ENCODE data around the gene MYO5A.
"Not testable (repeated sequence)": the region's sequence is repeated elsewhere in the genome, so short reads cannot be mapped to it uniquely, and the experiment has no call there.

Gene MYO5A

GRCh38 chr15:52565417-52566358 is 37.0 kb upstream of the MYO5A start:
- not testable (repeated sequence) for DNase-seq (ENCODE audit: insufficient read length, low spot score); FAIRE-seq
- peak; percentile 99 for TF ChIP-seq SPI1 (IDR thresholded peaks at IDR 0.05; ENCODE audit: low read depth, low read length)

DNA sequence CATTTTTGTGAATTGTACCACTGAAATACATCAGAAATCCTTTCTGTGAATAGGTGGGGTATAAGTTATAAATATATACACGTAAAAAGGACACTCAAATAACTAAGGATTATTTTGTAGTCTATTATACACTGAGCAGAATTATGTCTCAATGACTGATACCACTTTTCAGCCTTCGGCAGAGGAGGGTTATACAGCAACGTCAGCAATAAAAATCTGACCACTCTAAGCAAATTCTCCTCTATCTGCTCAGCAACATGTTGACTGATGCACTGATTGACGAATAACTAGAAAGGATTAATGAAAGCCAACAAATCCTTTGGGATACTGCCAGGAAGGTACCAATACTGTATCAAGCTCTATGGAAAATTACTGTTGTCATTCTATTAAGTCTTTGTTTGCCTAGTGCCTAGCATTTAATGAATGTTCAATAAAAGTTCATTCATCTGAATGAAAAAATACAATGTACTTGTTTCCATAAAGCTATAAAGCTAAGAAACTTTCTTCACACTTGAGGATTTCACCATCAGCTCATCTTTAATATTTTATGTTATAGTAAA is 34.9 kb upstream of the MYO5A start:
- FAIRE-seq = no peak

GRCh38 chr15:52559575-52559974 is 30.9 kb upstream of the MYO5A start:
- FAIRE-seq = no peak
- TF ChIP-seq TAF1 (IDR thresholded peaks at IDR 0.05; ENCODE audit: low read depth, low read length) (no peak), SPI1 (IDR thresholded peaks at IDR 0.05; ENCODE audit: low read depth, low read length) (no peak), POU2F2 (IDR thresholded peaks at IDR 0.05; ENCODE audit: low read depth, low read length) (no peak), POLR2AphosphoS5 (IDR thresholded peaks at IDR 0.05; ENCODE audit: low read depth, low read length) (no peak)
- no peak for DNase-seq (ENCODE audit: insufficient read length, low spot score)

More for the DNA sequence above, 34.9 kb upstream of the MYO5A start:
- TF ChIP-seq SPI1 (IDR thresholded peaks at IDR 0.05; ENCODE audit: low read depth, low read length) = no peak
- TF ChIP-seq PAX5 (IDR thresholded peaks at IDR 0.05; ENCODE audit: insufficient read depth, low read length, severe bottlenecking) = no peak
- TF ChIP-seq POLR2A (IDR thresholded peaks at IDR 0.05; ENCODE audit: low read depth, low read length) = no peak
- TF ChIP-seq TAF1 (IDR thresholded peaks at IDR 0.05; ENCODE audit: low read depth, low read length) = no peak
- no peak for TF ChIP-seq POU2F2 (IDR thresholded peaks at IDR 0.05; ENCODE audit: low read depth, low read length)
- no peak for TF ChIP-seq POLR2AphosphoS5 (IDR thresholded peaks at IDR 0.05; ENCODE audit: low read depth, low read length)
- no peak for DNase-seq (ENCODE audit: insufficient read length, low spot score)

DNA sequence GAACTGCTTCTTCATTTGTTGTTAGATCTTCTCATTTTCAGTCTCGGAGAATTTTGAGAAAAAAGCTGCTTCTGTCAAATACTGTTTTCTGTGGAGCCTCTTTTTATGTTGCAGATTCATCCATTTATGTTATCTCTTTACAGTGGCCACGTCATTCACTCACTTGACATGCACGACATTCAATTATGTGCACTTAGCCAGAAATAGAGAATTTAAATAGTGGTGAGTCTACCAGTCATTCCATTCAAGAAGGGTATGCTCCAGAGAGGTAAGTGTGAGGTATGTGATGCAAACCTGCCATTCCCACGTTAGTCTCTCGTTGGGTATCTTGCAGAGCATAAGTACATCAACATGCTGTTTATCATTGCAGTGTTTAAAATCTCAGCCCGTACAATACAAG is 30.3 kb upstream of the MYO5A start:
- no peak for TF ChIP-seq POU2F2 (IDR thresholded peaks at IDR 0.05; ENCODE audit: low read depth, low read length)
- no peak for TF ChIP-seq TAF1 (IDR thresholded peaks at IDR 0.05; ENCODE audit: low read depth, low read length)
- no peak for TF ChIP-seq SPI1 (IDR thresholded peaks at IDR 0.05; ENCODE audit: low read depth, low read length)
- no peak for TF ChIP-seq POLR2AphosphoS5 (IDR thresholded peaks at IDR 0.05; ENCODE audit: low read depth, low read length)
- no peak for TF ChIP-seq POLR2A (IDR thresholded peaks at IDR 0.05; ENCODE audit: low read depth, low read length)
- no peak for TF ChIP-seq PAX5 (IDR thresholded peaks at IDR 0.05; ENCODE audit: insufficient read depth, low read length, severe bottlenecking)
- FAIRE-seq = no peak

DNA sequence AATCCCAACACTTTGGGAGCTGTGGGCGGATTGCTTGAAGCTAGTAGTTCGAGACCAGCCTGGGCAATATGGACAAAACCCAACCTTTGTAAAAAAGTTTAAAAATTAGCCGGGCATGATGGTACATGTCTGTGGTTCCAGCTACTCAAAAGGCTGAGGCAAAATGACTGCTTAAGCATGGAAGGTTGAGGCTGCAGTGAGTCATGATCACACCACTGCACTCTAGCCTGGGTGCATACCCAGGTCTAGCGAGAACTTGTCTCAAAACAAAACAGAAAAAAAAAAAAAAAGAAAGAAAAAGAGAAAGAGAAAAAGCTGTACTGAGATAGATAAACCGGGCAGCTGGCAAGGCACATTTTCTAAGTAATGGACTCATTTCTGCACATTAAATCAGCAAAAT is 29.5 kb upstream of the MYO5A start:
- DNase-seq (ENCODE audit: insufficient read length, low spot score) = no peak
- peak; percentile 80 for FAIRE-seq

More for the DNA sequence above, 30.3 kb upstream of the MYO5A start:
- no peak for DNase-seq (ENCODE audit: insufficient read length, low spot score)

GRCh38 chr15:52557274-52557641 is 28.6 kb upstream of the MYO5A start:
- TF ChIP-seq POLR2A (IDR thresholded peaks at IDR 0.05; ENCODE audit: low read depth, low read length) = no peak
- no peak for TF ChIP-seq POU2F2 (IDR thresholded peaks at IDR 0.05; ENCODE audit: low read depth, low read length)
- no peak for TF ChIP-seq POLR2AphosphoS5 (IDR thresholded peaks at IDR 0.05; ENCODE audit: low read depth, low read length)
- no peak for TF ChIP-seq PAX5 (IDR thresholded peaks at IDR 0.05; ENCODE audit: insufficient read depth, low read length, severe bottlenecking)
- TF ChIP-seq SPI1 (IDR thresholded peaks at IDR 0.05; ENCODE audit: low read depth, low read length) = no peak
- TF ChIP-seq TAF1 (IDR thresholded peaks at IDR 0.05; ENCODE audit: low read depth, low read length) = no peak
- DNase-seq (ENCODE audit: insufficient read length, low spot score) = no peak
- FAIRE-seq = no peak

More for the DNA sequence above, 29.5 kb upstream of the MYO5A start:
- TF ChIP-seq POLR2AphosphoS5 (IDR thresholded peaks at IDR 0.05; ENCODE audit: low read depth, low read length) (no peak), POLR2A (IDR thresholded peaks at IDR 0.05; ENCODE audit: low read depth, low read length) (no peak), SPI1 (IDR thresholded peaks at IDR 0.05; ENCODE audit: low read depth, low read length) (no peak), TAF1 (IDR thresholded peaks at IDR 0.05; ENCODE audit: low read depth, low read length) (no peak), PAX5 (IDR thresholded peaks at IDR 0.05; ENCODE audit: insufficient read depth, low read length, severe bottlenecking) (no peak), POU2F2 (IDR thresholded peaks at IDR 0.05; ENCODE audit: low read depth, low read length) (no peak)

GRCh38 chr15:52556524-52557273 is 28.0 kb upstream of the MYO5A start:
- no peak for DNase-seq (ENCODE audit: insufficient read length, low spot score)
- TF ChIP-seq SPI1 (IDR thresholded peaks at IDR 0.05; ENCODE audit: low read depth, low read length) = no peak
- no peak for TF ChIP-seq PAX5 (IDR thresholded peaks at IDR 0.05; ENCODE audit: insufficient read depth, low read length, severe bottlenecking)
- no peak for TF ChIP-seq TAF1 (IDR thresholded peaks at IDR 0.05; ENCODE audit: low read depth, low read length)
- no peak for TF ChIP-seq POU2F2 (IDR thresholded peaks at IDR 0.05; ENCODE audit: low read depth, low read length)
- no peak for TF ChIP-seq POLR2AphosphoS5 (IDR thresholded peaks at IDR 0.05; ENCODE audit: low read depth, low read length)
- no peak for TF ChIP-seq POLR2A (IDR thresholded peaks at IDR 0.05; ENCODE audit: low read depth, low read length)
- no peak for FAIRE-seq

GRCh38 chr15:52552303-52552702 is 23.6 kb upstream of the MYO5A start:
- DNase-seq (ENCODE audit: insufficient read length, low spot score) (no peak), FAIRE-seq (no peak)
- TF ChIP-seq POLR2AphosphoS5 (IDR thresholded peaks at IDR 0.05; ENCODE audit: low read depth, low read length) (no peak), TAF1 (IDR thresholded peaks at IDR 0.05; ENCODE audit: low read depth, low read length) (no peak), SPI1 (IDR thresholded peaks at IDR 0.05; ENCODE audit: low read depth, low read length) (no peak), POU2F2 (IDR thresholded peaks at IDR 0.05; ENCODE audit: low read depth, low read length) (no peak), PAX5 (IDR thresholded peaks at IDR 0.05; ENCODE audit: insufficient read depth, low read length, severe bottlenecking) (no peak), POLR2A (IDR thresholded peaks at IDR 0.05; ENCODE audit: low read depth, low read length) (no peak)

DNA sequence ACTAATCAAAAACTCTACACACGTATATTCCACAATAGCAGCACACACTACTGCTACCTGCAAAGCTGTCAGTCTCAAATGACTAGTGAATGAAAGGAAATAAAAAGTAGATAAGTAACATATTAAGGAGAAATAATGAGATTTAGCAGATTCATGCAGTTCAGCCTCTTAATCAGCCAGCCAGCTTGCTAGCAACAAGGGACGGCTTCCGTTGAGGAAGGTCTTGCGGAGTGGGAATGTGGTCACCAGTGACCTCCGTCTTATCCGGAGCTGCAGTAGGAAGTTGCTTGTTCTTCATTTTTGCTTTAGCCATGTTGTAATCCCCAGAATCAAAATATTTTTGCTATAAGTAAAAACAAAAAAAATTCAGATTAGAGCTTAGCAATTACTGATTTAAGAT is 23.1 kb upstream of the MYO5A start:
- DNase-seq (ENCODE audit: insufficient read length, low spot score) = no peak
- TF ChIP-seq TAF1 (IDR thresholded peaks at IDR 0.05; ENCODE audit: low read depth, low read length) (no peak), SPI1 (IDR thresholded peaks at IDR 0.05; ENCODE audit: low read depth, low read length) (no peak), PAX5 (IDR thresholded peaks at IDR 0.05; ENCODE audit: insufficient read depth, low read length, severe bottlenecking) (no peak), POU2F2 (IDR thresholded peaks at IDR 0.05; ENCODE audit: low read depth, low read length) (no peak), POLR2A (IDR thresholded peaks at IDR 0.05; ENCODE audit: low read depth, low read length) (no peak), POLR2AphosphoS5 (IDR thresholded peaks at IDR 0.05; ENCODE audit: low read depth, low read length) (no peak)
- FAIRE-seq = no peak

GRCh38 chr15:52551186-52551585 is 22.5 kb upstream of the MYO5A start:
- DNase-seq (ENCODE audit: insufficient read length, low spot score) = not testable (repeated sequence)
- peak; percentile 84 for FAIRE-seq
